HG02938 (cell line): ENCODE data around the gene ZNF292.
A peak's percentile ranks its signal among the peaks of the same experiment; 100 is the strongest.
"Not testable (repeated sequence)": the region's sequence is repeated elsewhere in the genome, so short reads cannot be mapped to it uniquely, and the experiment has no call there.

Experiments
- ATAC-seq: cut with Tn5 transposase; IDR thresholded peaks from one replicate; pipeline ENCODE4 v1.9.1; 2021; ENCODE audit warnings: mild to moderate bottlenecking, moderate library complexity; ENCODE audit not compliant: unreplicated experiment

ZNF292 gene

GRCh38 chr6:87154993-87155841 is at the start of gene ZNF292:
TSS of gene ZNF292 (plus strand) at chr6:87155565. CDS start at chr6:87155592, 27 bp downstream.
- ATAC-seq = peak; percentile 74

- no peak for ATAC-seq
These were observed 49.5 kb upstream of the ZNF292 start for GRCh38 chr6:87105823-87106222.

GRCh38 chr6:87110636-87111035 is 44.7 kb upstream of the ZNF292 start:
- ATAC-seq = no peak

GRCh38 chr6:87115402-87116135 is 39.8 kb upstream of the ZNF292 start:
- peak; percentile 97 for ATAC-seq

- ATAC-seq = no peak
These were observed 38.4 kb upstream of the ZNF292 start for GRCh38 chr6:87116922-87117321.

GRCh38 chr6:87118054-87118453 is 37.3 kb upstream of the ZNF292 start:
- no peak for ATAC-seq

- no peak for ATAC-seq
These were observed 32.9 kb upstream of the ZNF292 start for GRCh38 chr6:87122477-87122876.

- ATAC-seq = no peak
These were observed 31.3 kb upstream of the ZNF292 start for GRCh38 chr6:87124074-87124473.

- no peak for ATAC-seq
These were observed 28.9 kb upstream of the ZNF292 start for GRCh38 chr6:87126501-87126900.

- no peak for ATAC-seq
These were observed 27.6 kb upstream of the ZNF292 start for GRCh38 chr6:87127737-87128136.

- no peak for ATAC-seq
These were observed 18.4 kb upstream of the ZNF292 start for GRCh38 chr6:87136963-87137362.

GRCh38 chr6:87139236-87139635 is 16.1 kb upstream of the ZNF292 start:
- no peak for ATAC-seq

GRCh38 chr6:87139927-87140326 is 15.4 kb upstream of the ZNF292 start:
- ATAC-seq = not testable (repeated sequence)

GRCh38 chr6:87146363-87146762 is 9.0 kb upstream of the ZNF292 start:
- ATAC-seq = peak; percentile 66

- no peak for ATAC-seq
These were observed 5.0 kb upstream of the ZNF292 start for GRCh38 chr6:87150406-87150805.

GRCh38 chr6:87151471-87151780 is 3.9 kb upstream of the ZNF292 start:
- ATAC-seq = no peak

- peak; percentile 21 for ATAC-seq
These were observed 3.4 kb upstream of the ZNF292 start for GRCh38 chr6:87151781-87152525.

GRCh38 chr6:87152526-87152955 is 2.8 kb upstream of the ZNF292 start:
- ATAC-seq = no peak

GRCh38 chr6:87154641-87154992 is 748 bp upstream of the ZNF292 start:
- ATAC-seq = no peak

- peak; percentile 0 for ATAC-seq
These were observed 764 bp downstream of the ZNF292 start for GRCh38 chr6:87155842-87156815.
